Gastroesophageal sphincter (tissue), 4 donors: Measurements from ENCODE around the gene ADGRL2. TPM values are rescaled to one million over a fixed set of nuclear protein-coding genes. Genes with fewer than 3 reads are reported as not detected.

Source experiments
- ATAC-seq: fragments of 150-250 bp; one replicate; pipeline ENCODE4 v1.9.1; 2016; ENCODE audit warnings: mild to moderate bottlenecking, moderate library complexity
- H3K27ac ChIP-seq, 4 donors: fragments of 200-600 bp; sonication (generic) in 3 of 4; 1 replicate in 3 of 4; 2 replicates in 1 of 4; pipeline ENCODE4 v1.5.1; 2016 to 2019
- H3K27me3 ChIP-seq: fragments of 200-600 bp; sonication (generic); one replicate; pipeline ENCODE4 v1.5.1; 2019
- H3K36me3 ChIP-seq, 2 donors: fragments of 200-600 bp; sonication (generic); one replicate each; pipeline ENCODE4 v1.5.1; 2019; ENCODE audit warnings: control low read depth in 1 of 2
- H3K4me1 ChIP-seq, 3 donors: fragments of 200-600 bp; sonication (generic); 1 replicate in 2 of 3; 2 replicates in 1 of 3; pipeline ENCODE4 v1.5.1; 2016 to 2019; ENCODE audit warnings: control low read depth in 2 of 3
- H3K4me3 ChIP-seq, 2 donors: fragments of 200-600 bp; sonication (generic); one replicate each; pipeline ENCODE4 v1.5.1; 2019; ENCODE audit warnings: mild to moderate bottlenecking in 1 of 2, moderate library complexity in 1 of 2
- H3K9me3 ChIP-seq, 3 donors: fragments of 200-600 bp; sonication (generic); one replicate each; pipeline ENCODE4 v1.5.1; 2017 to 2019; ENCODE audit warnings: control low read depth in 2 of 3
- CTCF ChIP-seq, 4 experiments: fragments of 200-600 bp in 2 of 4; fragments of 450-650 bp in 2 of 4; sonication (generic) in 1 of 4; IDR thresholded peaks; one replicate each; pipeline ENCODE4 v1.5.1; 2017 to 2019; ENCODE audit warnings: antibody characterized with exemption in 4 of 4, mild to moderate bottlenecking in 2 of 4, moderate library complexity in 2 of 4
- EP300 ChIP-seq: sonication (generic); formaldehyde crosslinking; IDR thresholded peaks from one replicate; pipeline ENCODE4 v1.6.1; 2017; ENCODE audit warnings: antibody characterized with exemption, mild to moderate bottlenecking
- POLR2A ChIP-seq, 2 donors: fragments of 450-650 bp; IDR thresholded peaks; one replicate each; pipeline ENCODE4 v1.6.1; 2017; ENCODE audit warnings: antibody characterized with exemption in 2 of 2, mild to moderate bottlenecking in 2 of 2, moderate library complexity in 1 of 2
- POLR2AphosphoS5 ChIP-seq: sonication (generic); formaldehyde crosslinking; IDR thresholded peaks from one replicate; pipeline ENCODE4 v1.6.1; 2017; ENCODE audit warnings: antibody characterized with exemption
- WGBS, 2 donors: methylation state at CpG; one replicate each; pipeline ENCODE4 v1.1.5; 2018; ENCODE audit warnings: low coverage in 1 of 2; 5-methylcytosine and 5-hydroxymethylcytosine counted together
- total RNA-seq, 4 donors: library from RNA; depleted of rRNA; stranded (reverse); fragments of >200 nt; gene quantifications; one replicate each; pipeline ENCODE4 v1.1.0, GENCODE V29; 2016

The ADGRL2 gene
- total RNA-seq, 4 donors from 2014 or later = 68.9 to 141 (median 83.8) TPM

DNA sequence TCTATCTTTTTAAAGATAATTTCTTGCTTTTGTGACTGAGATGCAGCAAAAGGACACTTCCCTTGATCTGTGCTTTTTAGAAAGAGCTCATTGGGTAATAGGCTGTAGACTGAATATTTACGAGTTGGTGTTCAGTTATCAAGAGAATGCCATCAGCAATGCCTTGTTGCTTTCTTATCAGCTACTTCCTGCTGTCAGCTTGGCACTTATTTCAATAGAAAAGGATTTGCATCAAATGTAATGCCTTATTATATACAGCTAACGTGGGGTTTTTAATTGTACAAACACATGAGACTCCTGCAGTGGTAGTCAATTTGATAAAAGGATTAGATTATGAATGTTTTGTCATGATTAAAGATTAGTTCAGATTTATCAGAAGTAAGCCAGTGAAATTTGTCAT, 122.2 kb downstream of the ADGRL2 start:
- no peaks in the 10 kb centered on the region for H3K27me3 ChIP-seq
- WGBS, 2 donors = 68 to 100% methylated on average over 2 of the region's 2 CpGs
- no peak overlapping the region for H3K4me3 ChIP-seq
- H3K27ac ChIP-seq = no peak overlapping the region
- no peaks in the 10 kb centered on the region for H3K9me3 ChIP-seq
- TF ChIP-seq CTCF (IDR thresholded peaks at IDR 0.05) = no peak
- TF ChIP-seq POLR2A (IDR thresholded peaks at IDR 0.05) = no peak
- TF ChIP-seq EP300 = no peak
- peaks cover 0 to 37% (median 3%) of the 10 kb centered on the region in 3 donors for H3K4me1 ChIP-seq
- no peaks in the 10 kb centered on the region for H3K36me3 ChIP-seq
- no peak for ATAC-seq

DNA sequence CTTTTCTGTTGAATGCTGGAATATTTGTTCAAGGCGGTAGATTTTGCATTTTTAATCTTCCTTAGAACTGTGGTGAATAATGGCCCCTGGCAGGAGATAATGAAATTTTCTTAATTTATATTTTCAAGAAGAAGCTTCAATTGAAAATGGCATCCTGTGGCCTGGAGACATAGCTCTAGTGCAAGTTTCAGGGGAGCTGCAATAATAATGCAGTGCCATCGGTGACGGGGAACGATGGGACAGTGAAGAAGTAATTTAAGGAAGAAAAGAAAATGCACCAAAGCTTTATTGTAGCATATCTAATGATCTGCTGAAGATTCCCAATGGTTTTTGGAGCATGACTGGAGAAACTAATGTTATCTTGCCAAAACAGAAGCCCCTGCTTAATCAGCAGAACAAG, 128.4 kb downstream of the ADGRL2 start:
- Histone ChIP-seq H3K27me3 (no peaks in the 10 kb centered on the region), H3K4me3 (no peak overlapping the region)
- WGBS, 2 donors = 98 to 100% methylated on average over 4 of the region's 4 CpGs

GRCh38 chr1:81936853-81937252, 136.1 kb downstream of the ADGRL2 start:
- no peak for ATAC-seq
- 30 to 47% methylated on average over 2 of the region's 2 CpGs for WGBS, 2 donors
- peak overlapping the region in 1 of 4 donors; percentile 20 for H3K27ac ChIP-seq

More for the DNA sequence above, 128.4 kb downstream of the ADGRL2 start:
- Histone ChIP-seq H3K4me1 (peaks cover 0 to 15% (median 0%) of the 10 kb centered on the region in 3 donors), H3K9me3 (no peaks in the 10 kb centered on the region), H3K36me3 (no peaks in the 10 kb centered on the region), H3K27ac (no peak overlapping the region)
- ATAC-seq = no peak
- TF ChIP-seq CTCF (IDR thresholded peaks at IDR 0.05) (no peak), EP300 (no peak), POLR2A (IDR thresholded peaks at IDR 0.05) (no peak), POLR2AphosphoS5 (no peak)

GRCh38 chr1:81937791-81938450, 137.2 kb downstream of the ADGRL2 start:
- ATAC-seq = no peak
- Histone ChIP-seq H3K27me3 (no peaks in the 10 kb centered on the region), H3K4me1 (peaks cover 0 to 28% (median 4%) of the 10 kb centered on the region in 3 donors), H3K4me3 (no peak overlapping the region), H3K9me3 (no peaks in the 10 kb centered on the region), H3K27ac (peak overlapping the region in 2 of 4 donors; percentile 6 to 13), H3K36me3 (no peaks in the 10 kb centered on the region)
- TF ChIP-seq EP300 (no peak), CTCF (IDR thresholded peaks at IDR 0.05) (no peak), POLR2AphosphoS5 (no peak), POLR2A (IDR thresholded peaks at IDR 0.05) (no peak)
- 75 to 91% methylated on average over 2 of the region's 2 CpGs for WGBS, 2 donors

More at GRCh38 chr1:81936853-81937252, 136.1 kb downstream of the ADGRL2 start:
- no peaks in the 10 kb centered on the region for H3K27me3 ChIP-seq
- no peak for TF ChIP-seq EP300
- no peak for TF ChIP-seq POLR2A (IDR thresholded peaks at IDR 0.05)
- TF ChIP-seq POLR2AphosphoS5 = no peak
- no peak for TF ChIP-seq CTCF (IDR thresholded peaks at IDR 0.05)
- no peaks in the 10 kb centered on the region for H3K36me3 ChIP-seq
- H3K4me1 ChIP-seq = peaks cover 0 to 28% (median 4%) of the 10 kb centered on the region in 3 donors
- H3K4me3 ChIP-seq = no peak overlapping the region
- no peaks in the 10 kb centered on the region for H3K9me3 ChIP-seq

GRCh38 chr1:81948495-81948894, 147.8 kb downstream of the ADGRL2 start:
- H3K4me1 ChIP-seq = peaks cover 0 to 30% (median 7%) of the 10 kb centered on the region in 3 donors
- H3K36me3 ChIP-seq = peaks cover 0 to 8% of the 10 kb centered on the region in 2 donors
- H3K27me3 ChIP-seq = no peaks in the 10 kb centered on the region
- no peak overlapping the region for H3K27ac ChIP-seq
- H3K9me3 ChIP-seq = no peaks in the 10 kb centered on the region
- H3K4me3 ChIP-seq = no peak overlapping the region
- no peak for ATAC-seq
- TF ChIP-seq POLR2AphosphoS5 (no peak), CTCF (IDR thresholded peaks at IDR 0.05) (no peak), POLR2A (IDR thresholded peaks at IDR 0.05) (no peak), EP300 (no peak)
- 57 to 63% methylated on average over 2 of the region's 2 CpGs for WGBS, 2 donors
